GM19452 (cell line): Measurements from ENCODE around the gene ZFAND2A.
A peak's percentile ranks its signal among the peaks of the same experiment; 100 is the strongest.
"Not testable (repeated sequence)": the region's sequence is repeated elsewhere in the genome, so short reads cannot be mapped to it uniquely, and the experiment has no call there.

Experiments used
- ATAC-seq: cut with Tn5 transposase; IDR thresholded peaks from one replicate; pipeline ENCODE4 v1.9.1; 2021; ENCODE audit not compliant: unreplicated experiment

The ZFAND2A gene

GRCh38 chr7:1154172-1154739 lies 5.7 kb downstream of the ZFAND2A start:
- no peak for ATAC-seq

DNA sequence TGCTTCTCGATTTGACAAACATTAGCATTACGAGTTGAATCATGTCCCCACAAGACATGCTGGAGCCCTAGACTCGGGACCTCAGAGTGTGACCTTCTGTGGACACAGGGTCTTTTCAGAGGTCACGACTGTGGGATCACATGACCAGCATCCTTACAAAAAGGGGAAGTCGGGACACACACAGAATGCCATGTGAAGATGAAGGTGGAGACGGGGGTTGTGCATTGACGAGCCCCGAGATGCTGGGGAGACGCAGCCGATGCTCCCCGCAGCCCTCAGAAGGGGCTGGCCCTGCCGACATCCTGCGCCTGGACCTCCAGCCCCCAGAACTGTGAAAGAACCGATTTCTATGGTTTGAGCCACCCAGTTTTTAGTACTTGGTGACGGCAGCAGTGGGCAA lies 7.5 kb downstream of the ZFAND2A start:
- ATAC-seq = no peak

GRCh38 chr7:1151653-1152425 lies 8.2 kb downstream of the ZFAND2A start:
- no peak for ATAC-seq

DNA sequence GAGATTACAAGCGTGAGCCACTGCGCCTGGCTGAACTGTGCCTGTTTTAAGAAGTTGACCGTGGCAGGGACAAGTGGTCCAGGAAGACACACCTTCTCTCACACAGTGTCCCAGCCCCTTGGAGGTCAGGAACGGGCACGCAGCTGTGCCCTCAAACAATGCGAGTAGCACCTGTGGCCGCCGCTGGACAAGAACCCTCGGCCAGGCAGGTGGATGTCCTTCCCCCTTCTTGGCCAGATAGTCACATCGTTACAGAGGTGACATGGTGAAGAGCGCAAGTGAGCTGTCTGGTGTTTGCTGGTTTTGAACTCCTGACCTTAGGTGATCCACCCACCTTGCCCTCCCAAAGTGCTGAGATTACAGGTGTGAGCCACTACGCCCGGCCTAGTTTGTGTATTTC lies 8.8 kb downstream of the ZFAND2A start:
- no peak for ATAC-seq

GRCh38 chr7:1150400-1151002 lies 9.5 kb downstream of the ZFAND2A start:
- no peak for ATAC-seq

DNA sequence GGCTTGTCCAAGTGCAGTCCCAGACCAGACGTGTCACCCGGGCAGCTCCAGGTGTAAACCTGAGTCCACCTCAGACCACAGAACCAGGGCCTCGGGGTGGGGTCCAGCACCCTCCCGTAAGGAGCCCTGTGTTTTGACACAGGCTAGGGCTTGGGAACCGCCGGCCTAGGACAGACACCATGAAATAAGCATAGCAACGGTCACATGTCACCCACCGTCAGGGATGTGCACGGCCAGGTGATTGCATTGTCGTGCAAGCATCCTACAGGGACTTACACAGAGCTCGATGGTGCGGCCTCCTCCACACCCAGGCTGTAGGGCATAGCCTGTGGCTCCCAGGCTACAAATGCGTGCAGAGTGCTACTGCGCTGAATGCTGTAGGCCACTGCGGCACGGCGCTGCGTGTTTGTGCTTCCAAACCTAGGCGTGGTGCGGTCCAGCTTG lies 10.6 kb downstream of the ZFAND2A start:
- ATAC-seq = no peak

DNA sequence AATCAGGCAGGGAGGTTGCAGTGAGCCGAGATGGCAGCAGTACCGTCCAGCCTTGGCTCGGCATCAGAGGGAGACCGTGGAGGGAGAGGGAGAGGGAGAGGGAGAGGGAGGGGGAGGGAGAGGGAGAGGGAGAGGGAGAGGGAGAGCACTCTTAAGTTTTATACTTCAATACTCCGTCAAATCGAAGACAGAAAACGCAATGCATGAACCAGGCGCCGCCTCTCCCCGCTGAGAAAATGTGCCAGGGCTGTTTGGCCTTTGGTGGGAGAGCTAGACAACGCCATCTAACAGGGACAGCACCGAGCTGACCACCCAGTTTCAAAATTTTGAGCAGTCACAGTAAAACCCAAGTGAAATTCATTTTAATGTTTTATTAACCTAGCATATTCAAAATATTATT lies 12.1 kb downstream of the ZFAND2A start:
- not testable (repeated sequence) for ATAC-seq

DNA sequence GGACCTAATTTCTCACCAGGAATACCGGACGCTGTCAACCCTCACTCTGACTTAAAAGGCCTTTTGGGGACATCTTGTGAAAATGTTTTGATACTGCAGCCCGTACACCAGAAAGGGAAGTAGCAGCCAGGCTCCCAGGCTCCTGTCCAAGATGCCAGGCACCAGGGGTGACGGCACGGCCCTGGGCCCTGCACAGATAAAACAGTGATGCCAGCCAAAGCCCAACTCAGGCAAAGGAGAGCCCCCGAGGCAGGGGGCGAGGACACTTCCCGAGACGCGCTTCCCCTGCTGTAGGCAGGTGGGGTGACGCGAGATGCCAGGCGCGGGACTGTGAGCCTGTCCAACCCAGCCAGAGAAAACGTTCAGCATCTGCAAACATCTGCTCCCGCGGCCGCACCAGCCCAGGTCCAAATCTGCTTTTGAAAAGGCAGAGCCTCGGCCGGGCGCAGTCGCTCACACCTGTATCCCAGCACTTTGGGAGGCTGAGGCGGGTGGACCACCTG lies 15.7 kb downstream of the ZFAND2A start:
- ATAC-seq = no peak

- ATAC-seq = not testable (repeated sequence)
Measured at GRCh38 chr7:1143031-1143430, 17.0 kb downstream of the ZFAND2A start.

- no peak for ATAC-seq
Measured at GRCh38 chr7:1142051-1142635, 17.9 kb downstream of the ZFAND2A start.

- ATAC-seq = no peak
Measured at GRCh38 chr7:1141651-1142050, 18.3 kb downstream of the ZFAND2A start.

DNA sequence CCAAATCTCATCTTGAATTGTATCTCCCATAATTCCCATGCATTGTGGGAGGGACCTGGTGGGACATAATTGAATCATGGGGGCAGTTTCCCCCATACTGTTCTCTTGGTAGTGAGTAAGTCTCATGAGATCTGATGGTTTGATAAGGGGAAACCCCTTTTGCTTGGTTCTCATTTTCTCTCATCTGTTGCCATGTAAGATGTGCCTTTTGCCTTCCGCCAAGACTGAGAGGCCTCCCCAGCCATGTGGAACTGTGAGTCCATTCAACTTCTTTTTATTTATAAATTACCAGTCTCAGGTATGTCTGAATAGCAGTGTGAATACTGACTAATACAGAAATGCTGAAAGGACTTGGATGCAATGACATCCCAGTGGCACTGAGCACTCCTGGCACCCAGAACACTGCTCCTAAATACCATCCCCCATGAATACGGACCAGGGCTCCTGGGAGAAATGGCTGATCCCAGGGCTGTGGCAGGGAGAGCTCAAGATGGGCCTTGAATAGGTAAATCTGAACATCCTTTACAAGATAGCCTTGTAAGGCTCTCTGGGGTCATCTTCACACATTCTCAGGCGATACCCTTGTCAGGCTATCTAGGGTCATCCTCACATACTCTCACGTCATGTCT lies 19.4 kb downstream of the ZFAND2A start:
- ATAC-seq = no peak

DNA sequence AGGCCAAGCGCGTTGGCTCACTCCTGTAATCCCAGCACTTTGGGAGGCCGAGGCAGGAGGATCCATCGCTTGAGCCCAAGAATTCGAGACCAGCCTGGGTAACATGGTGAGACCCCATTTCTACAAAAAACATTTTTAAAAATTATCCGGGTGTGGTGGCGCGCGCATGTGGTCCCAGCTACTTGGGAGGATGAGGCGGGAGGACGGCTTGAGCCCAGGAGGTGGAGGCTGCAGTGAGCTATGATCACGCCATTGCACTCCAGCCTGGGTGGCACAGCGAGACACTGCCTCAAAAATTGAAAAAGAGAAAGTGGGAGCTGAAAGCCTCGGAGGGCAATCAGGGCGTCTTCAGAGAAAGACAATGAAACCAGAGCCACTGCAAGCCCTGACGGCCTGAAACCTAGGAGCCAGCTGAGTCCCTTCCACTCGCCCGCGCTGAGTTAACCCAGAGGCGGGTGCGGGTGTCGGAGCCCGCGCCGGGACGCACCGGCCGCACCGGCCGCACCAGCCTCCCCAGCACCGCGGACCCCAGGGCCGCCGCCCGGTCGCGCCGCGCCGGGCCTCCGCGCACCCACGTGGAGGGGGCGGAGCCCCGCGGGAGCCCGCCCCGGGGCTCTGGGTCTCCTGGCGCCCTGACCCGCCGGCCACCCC lies 22.4 kb downstream of the ZFAND2A start:
- ATAC-seq = peak; percentile 72

DNA sequence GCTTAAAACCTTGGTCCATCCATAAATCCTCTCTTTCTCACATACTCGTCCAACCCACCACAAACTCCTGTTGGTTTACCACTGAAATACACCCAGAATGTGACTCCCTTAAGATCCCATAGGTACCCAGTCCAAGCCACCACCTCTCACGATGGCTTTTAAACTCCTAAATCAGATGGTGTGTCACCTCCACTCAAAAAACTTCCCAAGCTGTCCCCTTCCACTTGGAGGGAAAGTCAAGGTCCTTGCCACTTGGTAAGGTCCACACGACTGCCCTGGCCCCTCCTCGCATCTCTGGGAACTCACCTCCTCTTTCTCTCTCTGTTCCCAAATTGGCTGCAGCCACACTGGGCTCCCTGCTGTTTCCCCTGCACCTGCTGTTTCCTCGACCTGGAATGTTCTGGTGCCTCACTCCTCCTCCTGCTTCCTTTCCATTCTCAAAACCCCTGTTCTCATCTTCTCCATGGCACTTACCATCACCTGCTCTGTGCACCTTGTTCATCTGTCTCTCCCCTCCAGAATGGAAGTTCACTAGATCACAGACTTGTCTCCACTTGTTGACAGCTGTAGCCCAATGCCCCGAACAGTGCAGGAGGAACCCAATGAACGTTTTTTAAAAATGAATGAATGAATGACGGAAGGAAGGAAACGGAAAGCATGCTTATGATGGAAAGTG lies 23.0 kb downstream of the ZFAND2A start:
- no peak for ATAC-seq

GRCh38 chr7:1134951-1135350 lies 25.0 kb downstream of the ZFAND2A start:
- ATAC-seq = no peak

- no peak for ATAC-seq
Measured at GRCh38 chr7:1131471-1132265, 28.3 kb downstream of the ZFAND2A start.

DNA sequence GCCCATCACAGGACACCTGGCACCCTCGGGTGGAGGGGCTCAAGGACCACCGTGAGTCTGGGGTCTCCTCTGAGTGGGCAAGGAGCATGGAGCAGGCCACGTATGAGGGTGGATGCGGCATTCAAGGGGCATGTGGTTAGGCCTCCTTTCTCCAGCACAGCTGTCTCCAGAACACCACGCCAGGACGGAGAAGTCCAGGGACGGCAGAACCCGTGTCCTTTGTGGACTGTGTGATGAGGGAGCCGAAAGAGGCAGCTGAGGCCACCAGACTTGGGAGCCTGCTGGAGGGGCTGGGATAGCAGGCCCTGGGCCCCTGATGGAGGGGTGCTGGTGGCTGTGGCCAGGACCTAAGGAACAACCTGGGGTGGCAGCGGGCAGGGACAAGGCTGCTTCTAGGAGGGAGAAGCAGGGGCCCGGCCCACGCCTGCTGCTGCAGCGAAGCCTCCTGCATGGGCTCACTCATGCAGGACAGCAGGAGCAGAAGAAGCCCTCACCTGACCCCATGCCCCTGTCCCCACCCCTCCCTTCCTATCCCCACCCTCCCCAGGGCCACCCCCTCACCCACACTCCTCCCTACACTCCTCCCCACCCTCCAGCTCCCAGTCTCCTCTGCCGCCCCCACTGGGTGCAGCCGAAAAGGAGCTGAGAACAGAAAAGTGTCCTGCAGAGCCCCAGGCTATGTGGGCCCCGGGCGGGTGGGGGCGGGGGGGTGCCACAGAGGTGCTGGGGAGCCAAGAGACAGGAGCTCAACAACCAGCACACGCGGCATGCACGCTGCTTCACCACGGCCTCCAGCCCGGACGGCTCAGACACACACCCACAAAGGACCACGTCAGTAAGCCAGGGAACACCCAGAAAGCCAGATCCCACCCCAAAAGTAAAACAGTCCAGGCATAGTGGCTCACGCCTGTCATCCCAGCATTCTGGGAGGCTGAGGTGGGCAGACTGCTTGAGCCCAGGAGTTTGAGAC lies 29.7 kb downstream of the ZFAND2A start:
- ATAC-seq = no peak

DNA sequence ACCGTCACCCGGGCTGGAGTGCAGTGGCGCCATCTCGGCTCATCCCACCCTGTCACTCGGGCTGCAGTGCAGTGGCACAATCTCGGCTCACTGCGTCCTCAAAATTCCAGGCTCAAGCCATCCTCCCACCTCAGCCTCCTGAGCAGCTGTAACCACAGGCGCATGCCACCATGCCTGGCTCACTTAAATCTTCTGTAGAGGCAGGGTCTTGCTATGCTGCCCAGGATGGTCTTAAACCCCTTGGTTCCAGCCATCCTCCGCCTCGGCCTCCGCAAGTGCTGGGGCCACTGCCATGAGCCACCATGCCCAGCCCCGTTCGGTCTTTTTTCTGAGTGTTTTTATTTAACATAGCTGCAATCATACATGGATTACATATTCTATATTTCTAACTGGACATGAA lies 30.6 kb downstream of the ZFAND2A start:
- ATAC-seq = no peak
